ENCODE results near the gene RGL1.

Gene RGL1

GRCh38 chr1:183889095-183889494 lies 84.2 kb downstream of the RGL1 start:
- DNase-seq (ENCODE audit: low spot score): no peak

- no peak for DNase-seq (ENCODE audit: low spot score)
Measured at GRCh38 chr1:183891158-183891856, 86.4 kb downstream of the RGL1 start.

GRCh38 chr1:183892351-183892793 lies 87.5 kb downstream of the RGL1 start:
- no peak for DNase-seq (ENCODE audit: low spot score)

GRCh38 chr1:183893561-183894289 lies 88.8 kb downstream of the RGL1 start:
- DNase-seq (ENCODE audit: low spot score): no peak

GRCh38 chr1:183894290-183894565 lies 89.3 kb downstream of the RGL1 start:
- DNase-seq (ENCODE audit: low spot score): no peak

GRCh38 chr1:183896466-183897048 lies 91.6 kb downstream of the RGL1 start:
- peak; percentile 49 for DNase-seq (ENCODE audit: low spot score)

GRCh38 chr1:183898001-183898396 lies 93.1 kb downstream of the RGL1 start:
- DNase-seq (ENCODE audit: low spot score): no peak

- no peak for DNase-seq (ENCODE audit: low spot score)
Measured at GRCh38 chr1:183898610-183899009, 93.7 kb downstream of the RGL1 start.

GRCh38 chr1:183901748-183902330 lies 96.9 kb downstream of the RGL1 start:
- no peak for DNase-seq (ENCODE audit: low spot score)

GRCh38 chr1:183903101-183903500 lies 98.2 kb downstream of the RGL1 start:
- DNase-seq (ENCODE audit: low spot score): no peak

GRCh38 chr1:183905508-183906113 lies 100.7 kb downstream of the RGL1 start:
- DNase-seq (ENCODE audit: low spot score): no peak

- DNase-seq (ENCODE audit: low spot score): no peak
Measured at GRCh38 chr1:183907070-183907469, 102.2 kb downstream of the RGL1 start.

- DNase-seq (ENCODE audit: low spot score): no peak
Measured at GRCh38 chr1:183908079-183908478, 103.2 kb downstream of the RGL1 start.

- peak; percentile 66 for DNase-seq (ENCODE audit: low spot score)
Measured at GRCh38 chr1:183909672-183910071, 104.8 kb downstream of the RGL1 start.

- no peak for DNase-seq (ENCODE audit: low spot score)
Measured at GRCh38 chr1:183910845-183911244, 105.9 kb downstream of the RGL1 start.

- DNase-seq (ENCODE audit: low spot score): peak; percentile 66
Measured at GRCh38 chr1:183911285-183911684, 106.4 kb downstream of the RGL1 start.

GRCh38 chr1:183912265-183912886 lies 107.5 kb downstream of the RGL1 start:
- DNase-seq (ENCODE audit: low spot score): no peak

GRCh38 chr1:183913567-183913993 lies 108.7 kb downstream of the RGL1 start:
- no peak for DNase-seq (ENCODE audit: low spot score)

- DNase-seq (ENCODE audit: low spot score): no peak
Measured at GRCh38 chr1:183914276-183914675, 109.4 kb downstream of the RGL1 start.

- no peak for DNase-seq (ENCODE audit: low spot score)
Measured at GRCh38 chr1:183914891-183915290, 110.0 kb downstream of the RGL1 start.

- DNase-seq (ENCODE audit: low spot score): peak; percentile 93
Measured at GRCh38 chr1:183915625-183916510, 110.9 kb downstream of the RGL1 start.
